GM21528 (cell line): ENCODE results near the gene NPHS2.
"Not testable (repeated sequence)": the region's sequence is repeated elsewhere in the genome, so short reads cannot be mapped to it uniquely, and the experiment has no call there.

Experiments
- ATAC-seq: cut with Tn5 transposase; IDR thresholded peaks from one replicate; pipeline ENCODE4 v1.9.1; 2021; ENCODE audit warnings: mild to moderate bottlenecking, moderate library complexity; ENCODE audit not compliant: unreplicated experiment, low FRiP score

The NPHS2 gene

GRCh38 chr1:179548666-179549367 lies 26.9 kb downstream of the NPHS2 start:
- ATAC-seq = no peak

GRCh38 chr1:179547021-179547535 lies 28.7 kb downstream of the NPHS2 start:
- no peak for ATAC-seq

- ATAC-seq = no peak
These were observed 30.4 kb downstream of the NPHS2 start for GRCh38 chr1:179545321-179545720.

- ATAC-seq = no peak
These were observed 34.0 kb downstream of the NPHS2 start for GRCh38 chr1:179541774-179542173.

GRCh38 chr1:179530352-179530751 lies 45.4 kb downstream of the NPHS2 start:
- ATAC-seq = no peak

- ATAC-seq = no peak
These were observed 46.1 kb downstream of the NPHS2 start for GRCh38 chr1:179529482-179530195.

- not testable (repeated sequence) for ATAC-seq
These were observed 57.2 kb downstream of the NPHS2 start for GRCh38 chr1:179518544-179518943.

- ATAC-seq = no peak
These were observed 58.6 kb downstream of the NPHS2 start for GRCh38 chr1:179516976-179517705.

GRCh38 chr1:179510038-179510437 lies 65.7 kb downstream of the NPHS2 start:
- ATAC-seq = peak; percentile 89

- no peak for ATAC-seq
These were observed 66.4 kb downstream of the NPHS2 start for GRCh38 chr1:179509384-179509783.

GRCh38 chr1:179506199-179506598 lies 69.5 kb downstream of the NPHS2 start:
- ATAC-seq = no peak
